Cardiac ventricle fibroblast (primary cell): ENCODE data around the gene HS3ST3A1. TPM values are rescaled to one million over a fixed set of nuclear protein-coding genes. Genes with fewer than 3 reads are reported as not detected.

Experiments
- total RNA-seq: library from RNA; depleted of rRNA; stranded (reverse); fragments of >200 nt; gene quantifications from 2 replicates; pipeline ENCODE4 v1.2.3, GENCODE V29; 2015

Gene HS3ST3A1
- 2.1 and 2.5 TPM in 2 replicates for total RNA-seq

GRCh38 chr17:13601776-13602551, at the start of gene HS3ST3A1:
HS3ST3A1 (minus strand) TSS chr17:13601929; CDS start chr17:13601129, 800 bp downstream.

